Fibroblast of lung (primary cell): ENCODE results near the gene MIOX. TPM values are rescaled to one million over a fixed set of nuclear protein-coding genes. Genes with fewer than 3 reads are reported as not detected.

ENCODE experiments used
- DNase-seq, 2 donors: peaks; one replicate each; pipeline versions ENCODE4 v3.0.0 to v3.0.0-alpha.2; 2010; ENCODE audit warnings: low read depth in 2 of 2
- H2AFZ ChIP-seq: 2 replicates; pipeline ENCODE4 v1.5.1; 2012; ENCODE audit warnings: low read length, control low read depth, inconsistent platforms
- H3K27ac ChIP-seq: 2 replicates; pipeline ENCODE4 v1.5.1; 2011; ENCODE audit warnings: low read length, control low read depth; ENCODE audit not compliant: insufficient read depth
- H3K27me3 ChIP-seq: 2 replicates; pipeline ENCODE4 v1.5.1; 2011; ENCODE audit warnings: mild to moderate bottlenecking, low read length; ENCODE audit not compliant: control insufficient read depth, insufficient read depth
- H3K36me3 ChIP-seq: 2 replicates; pipeline ENCODE4 v1.5.1; 2011; ENCODE audit warnings: low read length; ENCODE audit not compliant: control insufficient read depth, insufficient read depth
- H3K4me1 ChIP-seq: 2 replicates; pipeline ENCODE4 v1.5.1; 2011; ENCODE audit warnings: low read length; ENCODE audit not compliant: control insufficient read depth, insufficient read depth; ENCODE audit errors: extremely low read depth
- H3K4me2 ChIP-seq: 2 replicates; pipeline ENCODE4 v1.5.1; 2011; ENCODE audit warnings: low read length, control low read depth; ENCODE audit not compliant: insufficient read depth; ENCODE audit errors: extremely low read depth
- H3K4me3 ChIP-seq, 4 experiments: fragments of 200-600 bp in 1 of 4; sonication (generic) in 1 of 4; replicated peaks in 1 of 4; 2 replicates each; pipeline ENCODE4 v1.5.1; 2011 to 2016; ENCODE audit warnings: low read length in 4 of 4, low read depth in 3 of 4, mild to moderate bottlenecking in 3 of 4, control low read depth in 2 of 4, inconsistent platforms in 1 of 4, mixed read lengths in 1 of 4; ENCODE audit not compliant: insufficient read depth in 1 of 4; ENCODE audit errors: control extremely low read depth in 1 of 4
- H3K79me2 ChIP-seq: 2 replicates; pipeline ENCODE4 v1.5.1; 2012; ENCODE audit warnings: mild to moderate bottlenecking, low read length, inconsistent platforms; ENCODE audit not compliant: control insufficient read depth, insufficient read depth
- H3K9ac ChIP-seq: 2 replicates; pipeline ENCODE4 v1.5.1; 2011; ENCODE audit warnings: mild to moderate bottlenecking, low read length, control low read depth; ENCODE audit not compliant: insufficient read depth
- H3K9me3 ChIP-seq: 2 replicates; pipeline ENCODE4 v1.5.1; 2012; ENCODE audit warnings: low read depth, low read length; ENCODE audit not compliant: control insufficient read depth, insufficient read depth
- H4K20me1 ChIP-seq: 2 replicates; pipeline ENCODE4 v1.5.1; 2011; ENCODE audit warnings: low read length; ENCODE audit not compliant: control insufficient read depth, insufficient read depth; ENCODE audit errors: extremely low read depth
- CTCF ChIP-seq, 2 donors: IDR thresholded peaks in 1 of 2; conservative IDR thresholded peaks in 1 of 2; 1 replicate in 1 of 2; 2 replicates in 1 of 2; pipeline ENCODE4 v1.5.1; 2011 to 2012; ENCODE audit warnings: low read length in 2 of 2, control low read depth in 1 of 2, inconsistent platforms in 1 of 2, low read depth in 1 of 2, mild to moderate bottlenecking in 1 of 2
- EZH2 ChIP-seq: IDR thresholded peaks from 2 replicates; pipeline ENCODE4 v1.5.1; 2012; ENCODE audit warnings: low read length, control low read depth, mild to moderate bottlenecking; ENCODE audit errors: missing control alignments
- polyA plus RNA-seq, 2 donors: library from polyadenylated mRNA; depleted of rRNA in 1 of 2; stranded (reverse) in 1 of 2; unstranded in 1 of 2; fragments of >200 nt; gene quantifications; 2 replicates each; pipeline ENCODE4 v1.2.1, GENCODE V29; 2011 to 2012; ENCODE audit warnings: missing spikeins in 1 of 2
- total RNA-seq: library from RNA; depleted of rRNA; stranded (reverse); fragments of >200 nt; gene quantifications from 2 replicates; pipeline ENCODE4 v1.2.1, GENCODE V29; 2014

The MIOX gene
- total and polyA plus RNA-seq, 2 donors (not counting 1 experiment from before 2014, with no cell fraction given): 0.06 to 0.17 TPM

GRCh38 chr22:50527921-50528681 lies 41.4 kb downstream of the MIOX start:
- H3K36me3 ChIP-seq: peaks cover 6% of the 10 kb centered on the region
- no peaks in the 10 kb centered on the region for H4K20me1 ChIP-seq
- TF ChIP-seq EZH2 (no peak), CTCF (conservative IDR thresholded peaks at IDR 0.05 in 1 of 2, IDR thresholded peaks at IDR 0.05 in 1 of 2; ENCODE audit: low read depth in 1 of 2, low read length in 2 of 2) (no peak)
- DNase-seq: no peak
- peaks cover 21% of the 10 kb centered on the region for H3K4me1 ChIP-seq
- H3K9ac ChIP-seq: no peak overlapping the region
- no peak overlapping the region for H3K4me3 ChIP-seq
- no peak overlapping the region for H3K4me2 ChIP-seq
- H3K9me3 ChIP-seq: no peaks in the 10 kb centered on the region
- H3K27me3 ChIP-seq: peaks cover 11% of the 10 kb centered on the region
- H2AFZ ChIP-seq: no peak overlapping the region
- peaks cover 15% of the 10 kb centered on the region for H3K79me2 ChIP-seq
- H3K27ac ChIP-seq: no peak overlapping the region

DNA sequence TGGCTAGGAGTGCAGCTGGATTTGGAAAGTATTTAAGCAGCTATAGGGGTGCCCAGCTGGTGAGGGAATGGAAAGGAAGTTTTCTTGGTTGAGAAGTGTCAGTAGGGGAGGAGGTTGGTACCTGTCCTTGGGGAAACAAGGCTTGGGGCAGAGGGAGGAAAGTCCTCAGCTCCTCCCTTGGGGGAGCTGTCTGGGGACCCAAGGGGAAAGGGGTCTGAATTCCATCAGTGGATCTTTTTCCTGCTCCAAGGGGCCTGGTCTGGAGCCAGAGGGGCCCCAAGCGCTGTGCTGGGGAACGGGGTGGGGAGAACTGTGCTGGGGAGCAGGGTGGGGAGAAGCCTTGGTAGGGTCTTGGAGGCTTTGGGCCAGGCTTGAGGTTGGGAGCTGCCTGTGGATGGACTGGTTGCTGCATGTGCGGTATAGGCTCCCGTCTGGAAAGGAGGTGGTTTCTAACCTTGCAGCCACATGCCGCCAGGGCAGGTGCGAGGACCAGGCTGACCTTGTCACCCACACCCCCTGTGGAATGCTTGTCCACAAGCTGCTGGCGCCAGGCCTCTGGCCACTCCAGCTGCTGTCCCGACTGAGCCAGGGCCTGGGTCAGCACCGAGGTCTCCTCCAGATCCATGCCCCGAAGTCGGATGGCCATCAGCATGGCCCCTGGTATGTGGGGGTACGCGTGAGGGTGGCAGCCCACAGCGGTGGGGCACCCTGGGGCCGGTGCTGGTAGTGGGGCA lies 42.2 kb downstream of the MIOX start:
- Histone ChIP-seq H3K9ac (no peak overlapping the region), H3K4me3 (peak overlapping the region in 2 of 4 experiments; percentile 38 to 60), H3K27ac (no peak overlapping the region), H2AFZ (no peak overlapping the region), H3K79me2 (peaks cover 10% of the 10 kb centered on the region), H3K27me3 (peaks cover 11% of the 10 kb centered on the region), H3K36me3 (peaks cover 3% of the 10 kb centered on the region), H3K4me1 (peaks cover 20% of the 10 kb centered on the region), H4K20me1 (no peaks in the 10 kb centered on the region), H3K9me3 (no peaks in the 10 kb centered on the region), H3K4me2 (no peak overlapping the region)
- no peak for TF ChIP-seq CTCF (conservative IDR thresholded peaks at IDR 0.05 in 1 of 2, IDR thresholded peaks at IDR 0.05 in 1 of 2; ENCODE audit: low read depth in 1 of 2, low read length in 2 of 2)
- TF ChIP-seq EZH2: no peak
- DNase-seq: no peak

DNA sequence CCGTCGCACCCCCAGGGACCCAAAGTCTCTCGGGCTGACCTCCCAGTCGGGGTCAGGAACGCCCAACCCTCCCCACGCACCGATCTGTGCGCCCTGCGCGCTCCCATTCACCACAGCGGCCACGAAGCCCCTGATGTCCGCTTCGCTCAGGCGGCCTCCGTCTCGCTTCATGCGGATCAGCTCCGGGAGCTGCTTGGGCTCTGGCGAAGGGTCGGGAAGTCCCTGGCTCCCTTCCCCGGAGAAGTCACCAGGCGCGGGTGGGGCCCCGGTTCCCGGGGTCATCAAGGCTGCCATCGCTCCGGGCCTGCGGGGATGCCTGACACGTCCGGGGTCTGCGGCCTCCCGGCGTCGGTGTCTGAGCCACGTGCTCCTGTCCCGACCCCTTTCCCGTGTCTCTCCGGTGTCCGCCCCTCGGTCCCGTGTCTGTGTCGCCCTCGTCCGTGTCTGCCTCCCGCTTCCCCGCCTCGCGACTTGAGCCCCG lies 42.8 kb downstream of the MIOX start:
- Histone ChIP-seq H3K4me2 (no peak overlapping the region), H3K4me1 (peaks cover 16% of the 10 kb centered on the region), H3K4me3 (peak overlapping the region in 3 of 4 experiments; percentile 14 to 60 (median 38)), H3K36me3 (no peaks in the 10 kb centered on the region), H4K20me1 (no peaks in the 10 kb centered on the region), H3K27ac (no peak overlapping the region), H3K9me3 (no peaks in the 10 kb centered on the region), H3K27me3 (peaks cover 11% of the 10 kb centered on the region), H3K79me2 (peaks cover 4% of the 10 kb centered on the region), H3K9ac (peak overlapping the region; percentile 23), H2AFZ (no peak overlapping the region)
- TF ChIP-seq CTCF (conservative IDR thresholded peaks at IDR 0.05 in 1 of 2, IDR thresholded peaks at IDR 0.05 in 1 of 2; ENCODE audit: low read depth in 1 of 2, low read length in 2 of 2): no peak
- peak; percentile 42 for TF ChIP-seq EZH2
- DNase-seq: peak in 1 of 2 donors; percentile 14
